GM12892 (cell line): ENCODE results near the gene TOM1.

ENCODE experiments used
- POLR2A ChIP-seq: IDR thresholded peaks from 2 replicates; pipeline ENCODE4 v1.6.1; 2011; ENCODE audit warnings: low read depth, low read length, control low read depth
- POLR2AphosphoS5 ChIP-seq: IDR thresholded peaks from 2 replicates; pipeline ENCODE4 v1.6.1; 2011; ENCODE audit warnings: low read depth, low read length, control low read depth
- TAF1 ChIP-seq: IDR thresholded peaks from 2 replicates; pipeline ENCODE4 v1.6.1; 2011; ENCODE audit warnings: low read depth, mild to moderate bottlenecking, control low read depth, low read length, borderline replicate concordance

GRCh38 chr22:35384975-35385588, 85.4 kb downstream of the TOM1 start:
- TF ChIP-seq POLR2AphosphoS5 = no peak
- TF ChIP-seq POLR2A = no peak
- TF ChIP-seq TAF1 = no peak
